ENCODE measurements around the gene TBC1D14.

GRCh38 chr4:6892190-6892908 is 17.3 kb upstream of the TBC1D14 start:
- no peak for TF ChIP-seq POLR2A (IDR thresholded peaks at IDR 0.05; ENCODE audit: low read depth, low read length)
- TF ChIP-seq SPI1 (IDR thresholded peaks at IDR 0.05; ENCODE audit: low read depth, low read length) = no peak
- no peak for TF ChIP-seq POLR2AphosphoS5 (IDR thresholded peaks at IDR 0.05; ENCODE audit: low read depth, low read length)
- no peak for TF ChIP-seq TAF1 (IDR thresholded peaks at IDR 0.05; ENCODE audit: low read depth, low read length)
- TF ChIP-seq POU2F2 (IDR thresholded peaks at IDR 0.05; ENCODE audit: low read depth, low read length) = no peak
- TF ChIP-seq PAX5 (IDR thresholded peaks at IDR 0.05; ENCODE audit: insufficient read depth, low read length, severe bottlenecking) = no peak

Measured in GM12891 (cell line).